NCI-H2196 (cell line): ENCODE results near the gene NET1.
A peak's percentile ranks its signal among the peaks of the same experiment; 100 is the strongest.

Source experiments
- DNase-seq: peaks from one replicate; lab custom pipeline; 2025; ENCODE audit not compliant: unreplicated experiment; lab: John Stamatoyannopoulos, UW

NET1 gene

GRCh38 chr10:5498791-5499492 is 86.6 kb downstream of the NET1 start:
- no peak for DNase-seq

- DNase-seq = no peak
These were observed 87.3 kb downstream of the NET1 start, which contains the start of gene CALML5 for GRCh38 chr10:5499493-5500140. Gene CALML5 (minus strand): TSS chr10:5499570. CDS start chr10:5499438, 132 bp downstream.

- DNase-seq = no peak
These were observed 87.9 kb downstream of the NET1 start for GRCh38 chr10:5500162-5500670.

- DNase-seq = no peak
These were observed 88.6 kb downstream of the NET1 start for GRCh38 chr10:5500910-5501309.

GRCh38 chr10:5502061-5502521 is 89.7 kb downstream of the NET1 start:
- no peak for DNase-seq

GRCh38 chr10:5502571-5503476 is 90.5 kb downstream of the NET1 start:
- no peak for DNase-seq

- peak; percentile 66 for DNase-seq
These were observed 91.1 kb downstream of the NET1 start for GRCh38 chr10:5503477-5503835.

- DNase-seq = peak; percentile 7
These were observed 92.1 kb downstream of the NET1 start for GRCh38 chr10:5504146-5505072.

GRCh38 chr10:5506246-5506645 is 93.9 kb downstream of the NET1 start:
- DNase-seq = no peak

- no peak for DNase-seq
These were observed 94.6 kb downstream of the NET1 start for GRCh38 chr10:5506751-5507648.

GRCh38 chr10:5507649-5508131 is 95.3 kb downstream of the NET1 start:
- DNase-seq = no peak

GRCh38 chr10:5508161-5508604 is 95.8 kb downstream of the NET1 start:
- no peak for DNase-seq
